DND-41 (cell line): ENCODE data around the gene FRMPD4.

Source experiments
- ATAC-seq: fragments of 200-7000 bp; cut with Tn5 transposase; 3 replicates; pipeline ENCODE4 v1.9.1; 2021; ENCODE audit warnings: low read depth; ENCODE audit not compliant: insufficient read depth
- DNase-seq: peaks from one replicate; pipeline ENCODE4 v3.0.0-alpha.2; 2020
- H2AFZ ChIP-seq: 2 replicates; pipeline ENCODE4 v1.6.0; 2012; ENCODE audit warnings: low read depth, low read length
- H3K27ac ChIP-seq: 2 replicates; pipeline ENCODE4 v1.5.1; 2012; ENCODE audit warnings: low read length, inconsistent platforms
- H3K27me3 ChIP-seq: fragments of 200-600 bp; sonication (generic); 2 replicates; pipeline ENCODE4 v1.6.0; 2012; ENCODE audit warnings: low read length, mild to moderate bottlenecking, inconsistent platforms; ENCODE audit not compliant: insufficient read depth, poor library complexity
- H3K36me3 ChIP-seq: 2 replicates; pipeline ENCODE4 v1.5.1; 2012; ENCODE audit warnings: low read length, inconsistent platforms; ENCODE audit not compliant: insufficient read depth
- H3K4me1 ChIP-seq: 2 replicates; pipeline ENCODE4 v1.5.1; 2012; ENCODE audit warnings: mild to moderate bottlenecking, low read length; ENCODE audit not compliant: insufficient read depth
- H3K4me2 ChIP-seq: 2 replicates; pipeline ENCODE4 v1.6.0; 2012; ENCODE audit warnings: mild to moderate bottlenecking, moderate library complexity, low read length, inconsistent platforms; ENCODE audit not compliant: insufficient read depth
- H3K4me3 ChIP-seq, 2 experiments: fragments of 200-600 bp in 1 of 2; shearing (Covaris generic) in 1 of 2; 2 replicates each; pipeline ENCODE4 v1.5.1; 2012 to 2016; ENCODE audit warnings: inconsistent platforms in 2 of 2, low read length in 2 of 2, mild to moderate bottlenecking in 2 of 2, low read depth in 1 of 2, moderate library complexity in 1 of 2
- H3K79me2 ChIP-seq: 2 replicates; pipeline ENCODE4 v1.6.0; 2012; ENCODE audit warnings: low read length, inconsistent platforms; ENCODE audit not compliant: insufficient read depth
- H3K9ac ChIP-seq: 2 replicates; pipeline ENCODE4 v1.6.0; 2012; ENCODE audit warnings: low read depth, mild to moderate bottlenecking, inconsistent platforms, low read length, moderate library complexity
- H3K9me3 ChIP-seq: 2 replicates; pipeline ENCODE4 v1.5.1; 2012; ENCODE audit warnings: low read length, moderate library complexity, mild to moderate bottlenecking, inconsistent platforms; ENCODE audit not compliant: insufficient read depth, severe bottlenecking
- H4K20me1 ChIP-seq: 2 replicates; pipeline ENCODE4 v1.6.0; 2012; ENCODE audit warnings: low read length; ENCODE audit not compliant: insufficient read depth
- CTCF ChIP-seq: IDR thresholded peaks from 2 replicates; pipeline ENCODE4 v1.5.1; 2012; ENCODE audit warnings: borderline replicate concordance, low read length, moderate library complexity, mild to moderate bottlenecking; ENCODE audit not compliant: poor library complexity, severe bottlenecking; ENCODE audit errors: extremely low read depth
- EZH2 ChIP-seq: IDR thresholded peaks from 3 replicates; pipeline ENCODE4 v1.6.1; 2012; ENCODE audit warnings: borderline replicate concordance, low read depth, mild to moderate bottlenecking, moderate library complexity, low read length, inconsistent platforms; ENCODE audit not compliant: severe bottlenecking

The FRMPD4 gene

DNA sequence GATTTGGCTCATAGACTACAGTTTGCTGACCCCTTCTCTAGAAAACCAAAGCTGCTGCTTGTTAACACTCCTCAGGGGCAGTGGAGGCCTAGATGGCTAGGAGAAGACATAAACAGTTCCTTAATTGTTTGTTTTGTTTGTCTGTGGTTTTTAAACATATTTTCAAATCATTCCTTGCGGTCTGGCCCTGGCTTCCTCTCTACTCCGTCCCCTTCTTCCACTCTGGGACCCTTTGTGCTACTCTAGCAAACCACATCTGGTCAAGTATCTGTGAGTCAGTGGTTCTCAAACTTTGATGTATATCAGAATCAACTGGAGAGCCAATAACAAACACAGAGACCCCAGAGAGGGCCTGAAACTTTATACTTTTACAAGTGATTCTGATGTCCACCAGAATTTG lies 36.1 kb downstream of the FRMPD4 start:
- no peak overlapping the region for H2AFZ ChIP-seq
- no peak for ATAC-seq
- H3K4me3 ChIP-seq, result no peak overlapping the region
- H3K27ac ChIP-seq, result no peak overlapping the region
- no peak for DNase-seq
- no peaks in the 10 kb centered on the region for H3K27me3 ChIP-seq
- H3K36me3 ChIP-seq, result no peaks in the 10 kb centered on the region
- no peaks in the 10 kb centered on the region for H3K4me1 ChIP-seq
- no peak overlapping the region for H3K9ac ChIP-seq
- TF ChIP-seq EZH2, result no peak
- no peak for TF ChIP-seq CTCF
- H3K79me2 ChIP-seq, result no peaks in the 10 kb centered on the region
- H4K20me1 ChIP-seq, result no peaks in the 10 kb centered on the region
- H3K4me2 ChIP-seq, result no peak overlapping the region
- no peaks in the 10 kb centered on the region for H3K9me3 ChIP-seq

DNA sequence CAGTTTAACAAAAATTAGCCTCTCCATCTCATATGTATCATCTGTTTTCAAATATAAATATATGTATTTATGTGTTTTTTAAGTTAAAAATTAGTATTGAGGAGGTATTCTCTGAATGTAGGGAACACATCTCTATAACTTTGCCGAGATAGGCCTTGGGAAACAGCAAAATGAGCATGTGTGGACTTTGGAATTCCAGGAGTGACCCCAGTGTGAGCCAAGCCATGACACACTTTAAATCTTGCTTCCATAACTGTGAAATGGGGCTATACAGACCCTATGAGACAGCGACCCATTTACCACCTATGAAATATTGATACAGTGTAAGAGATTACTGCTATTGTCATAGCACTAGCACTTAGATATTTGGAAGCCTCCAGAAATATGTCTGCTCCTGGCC lies 58.8 kb downstream of the FRMPD4 start:
- no peak overlapping the region for H3K4me3 ChIP-seq
- H3K4me1 ChIP-seq, result no peaks in the 10 kb centered on the region
- H3K9ac ChIP-seq, result no peak overlapping the region
- no peaks in the 10 kb centered on the region for H3K79me2 ChIP-seq
- ATAC-seq (no peak), DNase-seq (no peak)
- TF ChIP-seq EZH2 (no peak), CTCF (no peak)
- H2AFZ ChIP-seq, result no peak overlapping the region
- no peak overlapping the region for H3K4me2 ChIP-seq
- H3K27ac ChIP-seq, result no peak overlapping the region
- H3K36me3 ChIP-seq, result no peaks in the 10 kb centered on the region
- no peaks in the 10 kb centered on the region for H4K20me1 ChIP-seq
- no peaks in the 10 kb centered on the region for H3K27me3 ChIP-seq
- no peaks in the 10 kb centered on the region for H3K9me3 ChIP-seq

DNA sequence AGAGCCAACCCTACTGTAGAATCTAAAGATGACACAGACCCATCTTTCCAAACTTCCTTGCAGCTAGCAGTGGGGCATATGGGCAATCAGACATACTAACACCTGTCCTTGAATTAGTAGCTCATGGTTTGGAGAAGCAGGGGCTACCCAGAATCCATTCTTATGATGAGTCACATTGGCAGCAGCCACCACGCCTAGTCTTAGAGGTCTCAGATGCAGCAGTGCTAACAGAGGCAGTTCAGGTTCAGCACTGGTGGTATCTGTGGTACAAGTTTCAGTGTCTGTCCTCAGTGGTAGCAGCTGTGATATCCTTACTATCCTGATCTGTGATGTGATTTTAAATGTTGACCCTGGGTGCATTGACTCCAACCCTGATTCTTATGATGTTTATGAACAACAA lies 68.1 kb downstream of the FRMPD4 start:
- no peak for TF ChIP-seq CTCF
- no peak for TF ChIP-seq EZH2
- ATAC-seq, result no peak
- H3K27ac ChIP-seq, result no peak overlapping the region
- no peaks in the 10 kb centered on the region for H3K79me2 ChIP-seq
- no peaks in the 10 kb centered on the region for H3K36me3 ChIP-seq
- no peaks in the 10 kb centered on the region for H3K4me1 ChIP-seq
- no peaks in the 10 kb centered on the region for H4K20me1 ChIP-seq
- H3K4me2 ChIP-seq, result no peak overlapping the region
- no peaks in the 10 kb centered on the region for H3K9me3 ChIP-seq
- no peak overlapping the region for H2AFZ ChIP-seq
- no peak overlapping the region for H3K9ac ChIP-seq
- DNase-seq, result no peak
- H3K27me3 ChIP-seq, result no peaks in the 10 kb centered on the region
- H3K4me3 ChIP-seq, result no peak overlapping the region

- TF ChIP-seq EZH2 (no peak), CTCF (no peak)
- Histone ChIP-seq H3K9ac (no peak overlapping the region), H2AFZ (no peak overlapping the region), H4K20me1 (no peaks in the 10 kb centered on the region), H3K9me3 (no peaks in the 10 kb centered on the region), H3K4me1 (no peaks in the 10 kb centered on the region), H3K27me3 (no peaks in the 10 kb centered on the region), H3K27ac (no peak overlapping the region), H3K4me3 (no peak overlapping the region), H3K4me2 (no peak overlapping the region), H3K79me2 (no peaks in the 10 kb centered on the region), H3K36me3 (no peaks in the 10 kb centered on the region)
- ATAC-seq (no peak), DNase-seq (no peak)
Observed at GRCh38 chrX:12210196-12210815, 72.0 kb downstream of the FRMPD4 start.
